ENCODE results near the gene ODF2L. TPM values are rescaled to one million over a fixed set of nuclear protein-coding genes. Genes with fewer than 3 reads are reported as not detected.

ODF2L gene
- total RNA-seq, 1 experiment from 2014 or later, result 27.3 TPM

GRCh38 chr1:86388777-86389176, 7.3 kb downstream of the ODF2L start:
- Mint-ChIP-seq H3K9me3 (peaks cover 0 to 2% of the 10 kb centered on the region in 2 experiments; a peak in 2 of 5 replicates), H3K36me3 (ENCODE audit: insufficient read depth in 1 of 3, low read depth in 3 of 3) (peaks cover 0 to 10% (median 0%) of the 10 kb centered on the region in 3 experiments; a peak in 3 of 7 replicates), H3K27me3 (ENCODE audit: low read depth) (no peaks in the 10 kb centered on the region), H3K27ac (no peak overlapping the region), H3K4me1 (no peaks in the 10 kb centered on the region; a peak in 1 of 4 replicates), H3K4me3 (no peak overlapping the region)
- Histone ChIP-seq H2AK5ac (ENCODE audit: insufficient read length, low read length) (no peak overlapping the region), H3K9ac (ENCODE audit: extremely low read depth, insufficient read length, low read length) (no peak overlapping the region), H3K9me3 (ENCODE audit: control insufficient read depth, low read depth, low read length) (no peaks in the 10 kb centered on the region), H3K14ac (ENCODE audit: insufficient read depth, low read length) (no peak overlapping the region), H3T11ph (ENCODE audit: low read length) (no peak overlapping the region), H2BK5ac (ENCODE audit: insufficient read length, low read length) (no peak overlapping the region), H4K8ac (replicated peaks; ENCODE audit: insufficient read length, low read depth, low read length) (no peak overlapping the region), H4K20me1 (ENCODE audit: control insufficient read depth, insufficient read depth, insufficient read length) (no peaks in the 10 kb centered on the region), H2AFZ (ENCODE audit: low read length) (no peak overlapping the region), H3K56ac (ENCODE audit: insufficient read length, low read depth, low read length) (no peak overlapping the region), H3K18ac (ENCODE audit: insufficient read length, low read depth, low read length) (no peak overlapping the region), H3K27me3 (ENCODE audit: insufficient read depth, low read length) (no peaks in the 10 kb centered on the region), H3K79me2 (ENCODE audit: insufficient read depth, low read length) (no peaks in the 10 kb centered on the region; the same call in 1 of the 2 replicates), H3K23me2 (ENCODE audit: insufficient read length, low read depth, low read length, poor library complexity, severe bottlenecking) (no peaks in the 10 kb centered on the region), H3K27ac (ENCODE audit: insufficient read length, low read depth, low read length) (no peak overlapping the region), H3K4me2 (ENCODE audit: insufficient read depth, insufficient read length, low read length) (no peak overlapping the region), H3K79me1 (ENCODE audit: insufficient read depth, low read depth, low read length, poor library complexity, severe bottlenecking) (no peaks in the 10 kb centered on the region), H4K91ac (ENCODE audit: insufficient read length, low read depth, low read length) (no peak overlapping the region), H2BK120ac (ENCODE audit: low read depth, low read length, poor library complexity, severe bottlenecking) (no peak overlapping the region), H3K4ac (ENCODE audit: low read depth, low read length) (no peak overlapping the region), H3K4me1 (ENCODE audit: insufficient read depth, low read length) (no peaks in the 10 kb centered on the region), H2BK15ac (ENCODE audit: low read depth, low read length) (no peak overlapping the region), H3K23ac (ENCODE audit: insufficient read length, low read depth, low read length) (no peak overlapping the region), H2BK12ac (ENCODE audit: insufficient read length, low read depth, low read length) (no peak overlapping the region), H4K5ac (ENCODE audit: insufficient read length, low read depth, low read length) (no peak overlapping the region), H2BK20ac (ENCODE audit: low read depth, low read length, poor library complexity, severe bottlenecking) (no peak overlapping the region)
- no peak for TF ChIP-seq CTCF (conservative IDR thresholded peaks at IDR 0.05)
- DNase-seq, result no peak
